Stimulated activated CD8-positive, alpha-beta memory T cell treated with anti-CD3 and anti-CD28 coated beads, Interleukin-15, amount 100 ng/mL, for 4 hours (primary cell): Measurements from ENCODE around the gene PDE5A.

ENCODE experiments used
- DNase-seq, 2 donors: peaks; one replicate each; pipeline ENCODE4 v3.0.0-alpha.2; 2020; ENCODE audit warnings: low read depth in 2 of 2

Gene PDE5A

DNA sequence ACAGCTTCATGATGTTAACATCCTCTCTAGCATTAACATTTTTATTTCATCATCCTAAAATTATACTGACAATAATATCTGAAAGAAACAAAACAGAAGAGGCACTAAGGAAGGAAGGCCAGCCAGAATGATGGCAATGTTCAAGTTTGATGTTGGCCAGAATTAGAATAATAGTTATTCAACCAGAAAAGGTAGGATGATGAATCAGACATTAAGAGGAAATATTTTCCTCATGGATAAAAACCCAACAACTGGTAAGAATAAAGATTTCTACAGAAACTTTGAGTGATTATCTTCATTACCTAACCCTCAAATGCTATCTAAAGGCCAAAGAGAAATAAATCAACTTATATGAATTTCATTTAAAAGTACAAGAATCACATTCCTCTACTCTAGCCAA lies 105.2 kb downstream of the PDE5A start:
- DNase-seq = no peak

DNA sequence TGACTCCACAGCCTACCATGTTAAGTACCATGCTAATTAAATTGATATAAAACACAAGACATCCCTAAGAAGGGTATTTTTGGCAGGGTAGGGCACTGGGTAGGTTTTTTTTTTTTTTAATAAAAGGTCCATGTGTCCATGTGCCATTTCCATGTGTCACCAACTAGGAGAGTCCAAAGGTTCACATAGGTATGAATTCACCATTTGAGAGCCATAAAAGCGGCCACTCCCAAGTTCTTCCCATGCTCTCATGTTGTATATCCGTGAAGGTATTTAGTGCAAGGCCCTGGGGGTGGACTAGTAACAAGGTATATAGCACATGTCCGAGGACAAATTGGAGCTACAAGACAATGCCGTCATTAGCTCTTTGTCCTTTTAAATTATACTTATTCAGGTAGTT lies 107.3 kb downstream of the PDE5A start:
- no peak for DNase-seq

DNA sequence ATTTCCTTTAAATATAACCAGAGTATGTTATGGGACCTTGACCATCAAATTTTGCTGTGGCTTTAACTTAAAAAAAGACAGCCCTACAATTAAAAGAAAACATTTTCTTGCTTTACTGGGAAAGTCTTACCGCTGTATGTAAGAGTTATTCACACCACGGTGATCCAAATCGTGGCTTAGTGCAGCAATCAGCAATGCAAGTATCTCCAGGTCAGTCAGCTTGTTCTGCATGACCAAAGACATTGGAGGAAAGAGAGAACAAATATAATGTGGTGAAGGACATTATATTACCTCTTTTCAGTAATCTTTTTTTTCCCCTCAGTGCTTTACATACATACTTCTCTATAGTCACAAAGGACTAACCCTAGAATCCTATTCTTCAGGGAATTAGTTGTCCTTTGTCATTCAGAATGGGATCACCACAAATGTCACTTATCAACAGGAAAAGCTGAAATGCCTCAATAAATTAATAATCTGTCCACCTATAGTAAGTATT lies 109.6 kb downstream of the PDE5A start:
- no peak for DNase-seq

DNA sequence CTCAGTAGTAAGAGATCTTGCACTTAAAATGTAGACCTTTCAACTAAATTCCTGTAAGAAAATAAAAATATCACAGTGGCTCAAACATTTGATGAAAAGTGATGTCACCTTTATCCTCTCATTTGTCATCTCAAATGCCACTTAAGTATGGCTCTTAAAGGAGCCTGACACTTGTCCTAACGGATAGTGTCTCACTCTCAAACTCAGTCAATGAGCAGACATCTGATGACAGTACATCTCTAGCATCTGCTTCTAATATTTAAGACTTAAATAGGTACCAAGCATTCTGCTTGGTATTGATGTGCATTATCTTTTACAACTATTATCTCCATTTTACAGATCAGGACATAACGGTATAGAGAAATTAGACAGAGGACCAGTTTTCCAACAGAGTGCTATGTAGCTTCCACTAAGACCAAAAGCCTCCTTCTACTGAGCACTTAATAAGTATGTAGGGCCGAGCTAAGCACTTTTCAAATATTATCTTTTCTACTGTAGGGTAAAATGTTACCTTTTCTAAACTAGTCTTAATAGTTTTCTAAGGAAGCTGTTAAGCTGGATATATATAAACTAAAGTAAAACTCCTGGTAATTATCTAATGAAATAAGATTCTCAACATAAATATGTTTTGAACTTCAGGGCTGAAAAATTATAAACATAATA lies 110.2 kb downstream of the PDE5A start:
- DNase-seq = no peak

DNA sequence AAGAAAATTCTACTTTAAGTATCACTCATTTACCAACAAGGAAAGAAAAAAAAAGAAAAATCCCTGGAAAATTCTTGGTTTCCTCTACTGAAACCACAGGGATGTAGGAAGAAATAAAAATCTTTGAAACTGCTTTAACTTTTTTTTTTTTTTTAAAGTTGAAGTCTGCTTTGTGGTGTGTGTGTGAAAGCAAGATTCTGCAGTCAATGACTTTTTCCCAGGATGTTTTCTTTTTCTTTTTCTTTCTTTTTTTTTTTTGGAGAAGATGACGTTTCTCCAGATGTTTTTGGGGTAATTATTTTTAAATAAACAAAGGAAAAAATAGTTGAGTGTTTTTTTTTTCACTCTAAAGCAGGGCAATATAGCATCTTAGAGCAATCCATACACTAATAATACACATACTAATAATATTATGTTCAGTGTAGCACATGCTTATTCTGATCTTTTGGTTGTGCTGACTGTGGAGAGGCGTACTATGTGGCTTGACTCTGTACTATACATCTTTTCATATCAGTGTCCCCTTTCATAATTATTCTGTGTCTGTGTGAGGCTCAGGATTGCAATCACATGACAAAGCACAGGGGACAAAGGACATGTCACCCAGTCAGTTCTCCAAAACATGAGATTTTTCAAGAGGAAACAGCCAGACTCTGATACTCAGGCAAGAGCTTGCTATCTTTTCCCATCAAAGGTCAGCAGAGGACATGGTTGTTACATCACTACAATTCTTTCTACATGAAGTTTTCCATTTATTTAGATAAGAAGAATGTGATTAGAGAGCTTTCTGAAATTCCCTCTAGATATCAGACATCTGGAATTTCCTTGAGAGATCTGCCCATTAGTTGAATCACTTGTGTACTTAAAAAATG lies 111.0 kb downstream of the PDE5A start:
- DNase-seq = no peak

DNA sequence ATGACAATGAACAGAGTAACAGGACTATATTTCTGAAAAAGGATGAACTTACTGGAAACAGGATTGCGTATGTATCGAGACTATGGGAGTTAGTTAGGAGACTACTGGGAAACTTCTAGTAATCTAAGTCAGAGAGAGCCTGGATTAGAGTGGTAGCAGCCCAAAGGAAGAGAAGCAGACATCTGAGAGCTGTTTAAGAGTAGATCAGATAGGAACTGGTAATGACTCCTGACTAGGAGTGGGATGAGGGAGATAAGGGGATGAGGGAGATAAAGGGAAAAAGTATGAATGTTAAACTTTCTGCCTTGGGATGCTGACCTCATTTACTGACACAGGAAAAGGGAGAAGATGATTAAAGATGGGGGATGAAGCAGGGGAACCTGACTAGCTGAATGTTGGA lies 116.2 kb downstream of the PDE5A start:
- DNase-seq = no peak

DNA sequence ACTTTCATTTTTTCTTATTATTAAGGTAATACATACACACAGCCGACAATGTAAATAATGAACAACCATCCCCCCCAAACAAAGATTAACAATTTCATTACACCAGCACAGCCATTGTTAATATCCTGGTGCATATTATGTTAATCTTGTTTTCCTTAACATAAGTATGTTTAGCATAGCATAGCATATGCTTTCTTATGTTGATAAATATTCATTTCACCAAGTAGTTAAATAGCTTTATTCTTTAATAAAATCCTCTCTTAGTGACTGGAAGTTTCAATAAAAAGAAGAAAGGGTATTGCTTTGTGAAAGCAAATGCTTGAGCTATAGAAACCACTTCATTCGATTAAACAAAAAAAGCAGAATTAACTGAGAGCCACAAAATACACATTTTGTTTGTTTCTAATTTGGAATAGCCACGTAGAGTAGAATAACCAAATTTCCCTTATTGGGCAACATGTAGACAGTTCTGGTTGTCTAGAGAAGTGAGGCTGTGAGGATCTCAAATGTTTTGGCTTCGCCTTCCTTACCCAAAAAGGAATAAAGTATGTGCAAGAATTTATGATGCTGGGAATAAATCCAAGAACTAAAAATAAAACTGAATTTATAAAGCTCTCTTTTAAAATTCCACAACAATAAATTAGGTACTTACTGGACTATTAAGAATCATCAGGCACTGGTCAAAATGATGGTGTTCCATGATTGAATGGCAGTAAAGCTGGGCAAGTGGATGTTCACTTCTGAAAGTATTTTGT lies 118.0 kb downstream of the PDE5A start:
- DNase-seq = no peak

DNA sequence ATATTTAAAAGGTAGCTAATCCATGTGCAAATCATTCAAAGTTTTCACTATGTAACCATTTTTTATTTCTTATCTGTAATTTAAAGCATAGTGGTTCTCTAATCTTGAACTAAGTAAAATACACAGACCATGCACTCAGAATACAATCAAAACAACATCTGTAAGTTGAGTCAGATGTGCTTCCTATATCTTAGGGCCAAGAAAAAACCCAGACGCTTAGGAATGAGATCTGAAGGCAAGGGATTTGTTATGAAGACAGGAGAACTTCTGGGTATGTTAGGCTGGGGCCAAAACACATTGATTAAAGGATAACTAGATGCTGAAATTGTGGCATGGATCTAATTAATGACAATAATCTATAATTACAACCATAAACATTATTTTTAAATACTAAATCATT lies 120.3 kb downstream of the PDE5A start:
- DNase-seq = no peak

DNA sequence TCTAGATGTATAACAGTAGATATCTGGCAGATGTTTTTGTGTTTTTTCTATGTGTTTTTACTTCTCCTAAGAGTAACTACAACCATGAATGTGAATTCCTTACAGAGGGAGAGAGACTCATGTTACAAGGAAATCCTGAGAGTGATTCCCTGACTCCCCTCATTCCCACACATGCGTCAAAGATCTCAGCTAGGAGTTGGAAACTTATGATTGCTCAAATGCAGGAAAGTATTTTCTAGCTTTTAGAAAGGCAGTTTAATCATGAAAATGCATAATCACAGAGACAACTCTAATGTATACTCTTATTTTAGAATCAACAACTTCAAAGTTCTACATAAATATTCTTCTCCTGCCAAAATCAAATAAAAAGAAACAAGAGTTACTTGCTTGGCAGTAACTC lies 121.8 kb downstream of the PDE5A start:
- no peak for DNase-seq

DNA sequence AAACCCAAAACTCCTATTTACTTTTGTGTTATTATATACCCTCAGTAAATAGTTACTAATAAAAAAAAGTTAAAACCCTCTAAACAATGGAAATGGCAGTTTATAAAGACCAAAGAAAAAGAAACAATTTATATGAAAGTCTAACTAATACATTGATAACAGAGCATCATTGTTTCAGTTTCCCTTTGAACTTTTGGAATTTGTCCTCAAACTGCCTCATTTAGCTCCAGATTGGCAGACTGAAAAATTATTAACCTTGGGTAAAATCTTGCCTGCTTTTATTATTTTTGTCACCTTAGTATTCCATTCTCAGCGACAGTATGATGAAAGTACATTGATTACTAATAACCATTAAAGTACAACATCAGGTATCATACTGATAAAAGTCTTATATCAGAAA lies 124.0 kb downstream of the PDE5A start:
- DNase-seq = no peak

DNA sequence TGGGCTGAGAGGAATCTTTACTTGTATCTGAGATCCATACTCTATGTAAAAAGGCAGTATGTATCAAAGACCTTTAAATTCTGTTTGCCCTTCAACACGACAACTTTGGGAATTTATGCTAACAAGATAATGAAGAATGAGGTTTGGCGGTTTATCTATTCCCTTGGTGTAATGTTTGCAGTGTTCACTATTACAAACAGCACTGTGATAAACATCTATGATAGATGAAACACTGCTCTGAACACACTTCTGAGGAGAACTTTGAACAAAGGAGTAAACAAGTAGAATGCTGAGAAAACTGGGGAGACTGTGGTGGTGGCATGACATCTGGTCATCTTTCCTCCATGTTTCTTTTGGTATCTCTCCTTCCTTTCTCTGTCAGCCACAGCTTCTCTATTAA lies 126.9 kb downstream of the PDE5A start:
- no peak for DNase-seq

DNA sequence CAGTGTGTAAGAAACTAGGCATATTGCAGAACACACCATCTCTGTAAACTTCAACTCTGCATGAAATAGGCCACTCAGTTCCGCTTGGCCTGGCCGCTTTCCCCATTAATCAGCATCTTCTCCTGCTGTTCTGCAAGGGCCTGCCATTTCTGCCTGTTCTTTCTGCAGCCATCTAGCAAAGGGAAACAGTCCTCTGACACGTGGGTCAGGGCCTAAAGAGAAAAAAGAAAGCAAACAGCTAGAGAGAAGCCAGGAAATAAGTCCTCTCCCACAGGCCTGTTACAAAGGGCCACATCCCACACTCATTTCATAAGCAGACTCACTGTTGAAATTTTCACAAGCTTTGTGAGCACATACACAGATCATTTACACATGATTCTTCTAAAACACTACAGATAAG lies 130.1 kb downstream of the PDE5A start:
- no peak for DNase-seq

DNA sequence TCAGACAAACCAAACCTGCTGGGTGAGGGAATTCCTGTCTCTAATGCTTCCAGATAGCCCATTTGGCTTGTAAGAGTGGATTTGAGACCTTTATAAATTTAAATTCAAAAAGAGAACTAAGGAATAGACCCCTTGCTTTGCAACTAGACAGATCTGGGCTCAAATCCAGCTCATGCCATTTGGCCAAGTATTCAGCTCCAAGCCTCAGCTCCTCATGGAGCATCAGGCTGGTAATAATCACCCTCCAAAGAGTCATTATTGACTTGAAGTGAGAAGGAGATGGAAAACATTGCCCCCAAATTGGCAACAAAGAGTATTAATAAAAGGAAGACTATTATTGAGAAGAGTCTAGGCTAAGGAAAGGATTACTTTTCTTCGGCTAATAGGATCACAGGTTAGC lies 134.7 kb downstream of the PDE5A start:
- DNase-seq = no peak

DNA sequence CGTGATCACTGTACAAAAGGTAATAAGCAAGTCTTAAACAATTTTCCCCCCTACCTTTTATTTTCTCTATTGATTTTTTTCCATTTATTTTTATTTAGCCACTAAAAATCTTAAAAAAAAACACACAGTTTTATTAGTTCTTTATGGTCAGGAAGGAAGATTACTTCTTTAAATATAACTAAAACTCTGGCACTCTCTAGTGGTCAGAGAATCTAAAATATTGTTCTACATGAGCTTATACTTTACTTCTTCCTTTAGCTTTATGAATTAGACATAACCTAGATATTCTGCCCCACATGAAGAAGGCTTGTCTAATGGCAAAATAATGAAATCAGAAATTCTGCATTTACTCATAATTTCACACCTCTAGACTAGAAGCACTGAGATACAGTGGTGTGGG lies 135.2 kb downstream of the PDE5A start:
- no peak for DNase-seq

DNA sequence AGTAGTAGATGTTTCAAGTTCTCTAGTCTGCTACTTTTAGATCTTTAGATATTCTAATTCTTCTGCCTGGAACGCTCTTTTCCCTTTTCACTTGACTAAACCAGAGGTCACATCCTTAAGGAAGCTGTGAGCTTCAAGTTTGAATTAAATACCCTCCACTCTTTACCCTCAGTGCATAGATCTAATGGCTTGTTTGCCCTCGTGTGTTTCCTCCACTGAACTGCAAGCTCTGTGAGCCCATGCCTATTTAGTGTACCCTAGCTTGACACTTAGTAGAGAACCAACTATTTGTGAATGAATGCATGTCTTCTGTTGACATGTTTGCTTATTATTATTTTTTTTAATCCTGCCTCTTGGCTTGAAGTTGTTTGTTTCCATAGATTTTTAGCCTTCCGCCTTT lies 138.3 kb downstream of the PDE5A start:
- no peak for DNase-seq

DNA sequence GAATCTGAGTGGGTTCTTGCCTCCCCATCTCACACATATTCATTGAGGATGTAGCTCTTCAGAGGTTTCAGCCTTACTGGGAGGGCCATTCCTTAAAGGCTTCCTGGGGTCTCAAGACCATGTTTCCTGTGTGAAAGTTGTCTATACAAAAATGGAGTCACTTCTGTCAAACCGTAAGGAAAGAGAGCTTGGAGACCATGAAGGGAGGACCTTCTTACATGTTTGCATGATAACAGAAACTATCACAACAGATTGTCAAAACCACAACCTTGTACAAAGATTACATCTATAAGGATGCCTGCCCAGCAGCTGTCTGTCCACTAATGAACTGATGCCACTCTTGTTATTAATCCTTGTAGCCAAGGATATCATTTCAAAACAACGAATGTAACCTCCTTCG lies 139.3 kb downstream of the PDE5A start:
- DNase-seq = no peak

DNA sequence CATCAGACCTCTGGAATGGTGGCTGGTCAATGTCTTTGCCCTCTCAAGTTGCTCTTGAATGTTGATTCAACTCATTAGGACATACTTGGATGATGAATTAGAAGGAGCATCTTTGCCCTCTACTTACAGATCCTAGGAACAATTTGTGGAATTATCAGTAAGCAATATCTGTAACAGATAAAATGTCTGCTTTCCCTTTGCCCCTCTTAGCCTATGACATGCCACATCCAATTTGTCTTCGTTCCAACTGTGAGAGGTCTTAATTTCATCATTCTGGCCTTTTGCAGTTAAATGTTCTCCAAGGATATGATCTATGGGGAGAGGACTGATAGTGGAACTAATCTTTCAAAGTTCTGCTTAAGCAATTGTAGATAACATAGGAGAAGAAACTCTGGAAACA lies 148.3 kb downstream of the PDE5A start:
- DNase-seq = no peak

DNA sequence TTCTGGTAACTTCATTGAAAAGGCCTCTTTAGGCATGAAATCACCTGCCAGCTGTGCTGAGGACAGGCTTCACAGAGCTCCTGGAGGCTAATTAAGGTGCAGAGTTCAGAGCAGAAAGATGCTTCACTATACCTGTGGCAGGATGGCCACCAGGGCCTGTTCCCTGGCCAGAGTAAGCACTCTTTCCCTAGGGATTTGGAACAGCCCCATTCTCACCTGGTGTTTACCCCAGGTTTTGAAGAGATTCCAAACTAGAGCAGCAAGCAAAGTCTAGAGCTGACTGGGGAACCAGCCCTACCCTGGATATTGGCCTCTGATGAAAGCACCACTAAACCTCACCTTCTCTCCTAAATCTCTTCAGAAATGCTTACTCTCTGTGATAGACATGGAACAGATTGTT lies 148.8 kb downstream of the PDE5A start:
- DNase-seq = no peak

DNA sequence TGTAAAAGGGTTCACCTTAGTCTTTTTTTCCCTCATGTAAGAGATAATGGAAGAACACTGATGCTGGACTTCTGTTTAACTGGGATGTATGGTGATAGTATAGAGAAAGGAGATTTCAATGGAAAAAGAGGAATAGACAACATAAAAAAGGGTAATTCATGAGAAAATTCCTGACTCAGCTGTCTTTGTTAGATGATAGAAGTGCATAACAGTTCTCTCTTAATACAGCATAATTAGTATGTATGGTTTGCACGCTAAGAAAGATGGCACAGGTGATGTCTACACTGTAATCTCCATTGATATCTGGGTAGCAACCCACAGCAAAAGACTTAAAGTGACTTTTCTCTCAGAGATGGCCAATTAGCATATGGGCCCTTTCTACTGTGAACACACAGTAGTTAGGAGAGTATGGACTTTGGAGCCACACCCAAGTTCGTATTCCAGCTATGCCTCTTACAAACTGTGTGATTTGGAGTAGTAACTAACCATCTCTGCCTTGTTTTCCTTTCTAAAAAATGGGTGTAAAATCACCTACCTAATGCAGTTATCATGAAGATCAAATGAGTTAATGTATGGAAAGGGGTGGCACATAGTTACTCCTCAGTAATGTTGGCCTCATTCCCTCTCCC lies 149.3 kb downstream of the PDE5A start:
- DNase-seq = no peak

DNA sequence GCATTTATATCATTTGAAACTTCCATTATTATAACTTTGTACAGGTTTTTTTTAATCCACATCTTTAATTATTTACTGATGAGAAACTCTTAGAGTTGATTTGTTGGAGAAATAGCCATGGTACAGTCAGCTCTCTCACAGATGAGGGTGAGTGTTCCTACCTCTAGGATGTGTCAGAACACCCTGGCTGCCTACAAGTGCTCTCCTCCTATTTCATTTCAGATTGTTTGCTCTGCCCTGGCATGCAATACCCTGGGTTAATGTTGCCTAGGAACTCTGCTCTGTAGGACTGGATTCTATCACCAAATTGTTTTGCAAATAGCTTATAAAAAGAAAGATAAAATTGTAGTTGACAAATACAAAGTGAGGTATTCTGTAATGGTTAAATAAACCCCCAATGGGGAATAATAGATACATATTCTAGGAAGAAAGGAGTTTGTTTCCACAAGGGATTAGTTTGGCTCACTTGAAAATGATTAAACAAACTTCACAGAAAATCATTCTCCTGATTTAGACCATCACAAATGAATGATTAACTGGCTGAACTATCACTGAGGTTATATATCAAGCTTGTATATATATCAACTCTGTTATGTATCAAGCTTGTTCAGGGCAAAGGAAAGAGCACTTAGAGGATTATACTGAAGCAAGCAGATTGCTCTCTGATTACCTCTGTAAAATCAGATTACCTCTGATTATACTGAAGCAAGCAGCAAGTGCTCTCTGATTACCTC lies 150.0 kb downstream of the PDE5A start:
- no peak for DNase-seq

DNA sequence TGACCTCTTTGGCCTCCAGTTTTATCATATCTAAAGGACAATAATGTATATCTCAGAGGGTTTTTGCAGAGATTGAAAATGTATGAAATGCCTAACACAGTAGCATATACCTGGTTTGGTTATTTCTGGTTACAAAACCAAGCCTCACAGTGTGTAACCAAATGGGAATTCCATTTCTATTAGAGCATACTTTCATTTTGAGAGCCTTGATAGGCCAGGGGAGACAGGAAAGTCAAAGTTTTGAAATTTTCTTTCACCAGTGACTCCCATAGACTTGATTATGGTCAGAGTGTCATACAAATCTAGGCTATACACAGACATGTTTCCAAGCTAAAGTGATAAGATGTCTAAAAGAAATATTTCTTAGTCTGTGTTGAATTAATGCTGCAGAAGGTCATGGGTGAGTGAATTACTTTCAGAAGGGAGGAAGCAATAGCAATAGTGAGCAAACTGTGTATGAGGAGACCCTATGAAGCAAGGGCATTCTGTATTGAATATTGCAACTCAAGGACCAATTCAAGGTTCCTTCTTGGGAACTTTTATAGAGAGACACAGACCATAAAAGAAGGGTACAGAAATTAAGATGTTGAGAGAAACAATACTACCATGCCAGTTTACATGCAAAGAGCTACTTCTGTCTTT lies 151.1 kb downstream of the PDE5A start:
- DNase-seq = no peak
